NCI-H345 treated with DMSO at 0.1 percent for 48 hours (cell line): Measurements from ENCODE around the gene PARD3.
A peak's percentile ranks its signal among the peaks of the same experiment; 100 is the strongest.

ENCODE experiments used
- DNase-seq: peaks from one replicate; lab custom pipeline; 2025; ENCODE audit not compliant: unreplicated experiment; lab: John Stamatoyannopoulos, UW

The PARD3 gene

GRCh38 chr10:34237898-34238455 is 577.1 kb downstream of the PARD3 start:
- DNase-seq = no peak

DNA sequence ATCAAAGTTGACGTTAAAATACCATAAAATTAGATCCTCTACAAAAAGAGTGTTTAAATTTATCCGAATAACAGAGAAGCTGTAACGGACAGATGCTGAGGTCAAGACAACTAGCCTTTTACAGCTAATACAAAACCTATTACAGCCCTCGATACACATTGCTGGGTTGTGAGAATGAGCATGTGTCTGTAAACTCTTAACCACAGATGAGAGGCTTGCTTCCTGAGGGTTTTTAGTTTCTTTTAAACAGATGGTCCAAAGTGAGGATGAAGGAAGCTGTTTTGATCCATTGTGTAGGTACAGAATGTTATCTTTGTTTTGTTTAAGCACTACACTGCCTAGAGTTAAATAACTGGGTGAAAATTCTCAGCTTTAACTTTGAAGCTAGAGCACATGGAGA is 578.2 kb downstream of the PARD3 start:
- no peak for DNase-seq

DNA sequence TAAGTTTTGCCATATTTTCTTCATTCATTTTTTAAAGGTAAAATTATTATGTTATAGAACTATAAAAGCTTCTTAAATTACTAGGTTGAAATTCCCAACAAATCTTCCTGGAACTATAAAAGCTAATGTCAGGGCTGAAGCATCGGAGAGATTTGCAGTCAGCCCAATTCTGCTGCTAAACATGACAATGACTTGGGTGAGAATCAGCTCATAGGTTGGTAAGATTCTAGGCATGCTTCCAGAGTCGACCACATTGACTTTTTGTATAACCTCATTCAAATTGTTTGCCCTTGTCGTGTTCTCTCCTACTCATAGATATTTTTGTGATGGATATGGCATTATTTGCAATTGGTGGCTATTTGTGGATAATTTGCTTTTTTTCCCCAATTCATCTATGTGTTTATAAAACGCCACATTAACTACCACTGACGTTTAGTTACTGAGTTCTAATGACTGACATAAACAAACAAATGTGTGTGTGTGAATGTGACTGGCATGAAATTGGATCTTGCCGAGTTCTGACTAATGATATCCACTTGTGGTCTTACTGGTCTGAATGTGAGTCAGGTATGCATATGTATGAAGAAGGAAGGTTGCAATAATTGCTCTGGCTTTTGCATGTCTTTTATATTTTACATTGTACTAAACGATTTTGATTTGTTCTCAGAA is 579.8 kb downstream of the PARD3 start:
- no peak for DNase-seq

- DNase-seq = no peak
Measured at GRCh38 chr10:34232481-34232880, 582.6 kb downstream of the PARD3 start.

GRCh38 chr10:34231441-34232180 is 583.5 kb downstream of the PARD3 start:
- DNase-seq = no peak

DNA sequence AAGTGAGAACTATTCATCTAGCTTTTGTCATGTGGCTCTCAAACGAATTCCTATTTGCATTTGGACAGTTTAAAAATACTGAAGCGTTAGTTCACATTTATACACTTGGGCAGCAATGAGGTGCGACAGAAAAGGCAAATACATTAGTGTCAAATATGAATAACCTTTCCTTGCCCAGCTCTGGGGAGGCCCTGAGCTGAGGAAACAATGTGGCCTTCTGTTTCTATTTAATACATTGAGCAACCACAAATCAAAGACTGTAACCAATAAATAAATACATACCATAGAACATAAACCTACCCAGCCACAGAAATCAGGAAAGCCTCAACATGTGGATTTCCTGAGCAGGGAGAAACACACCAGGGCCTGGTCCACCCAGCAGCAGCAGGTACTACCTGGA is 585.2 kb downstream of the PARD3 start:
- DNase-seq = no peak

- DNase-seq = no peak
Measured at GRCh38 chr10:34228066-34228465, 587.0 kb downstream of the PARD3 start.

GRCh38 chr10:34224639-34225038 is 590.5 kb downstream of the PARD3 start:
- no peak for DNase-seq

- no peak for DNase-seq
Measured at GRCh38 chr10:34223658-34224057, 591.4 kb downstream of the PARD3 start.

- DNase-seq = no peak
Measured at GRCh38 chr10:34222359-34222758, 592.7 kb downstream of the PARD3 start.

GRCh38 chr10:34219753-34220548 is 595.1 kb downstream of the PARD3 start:
- DNase-seq = no peak

DNA sequence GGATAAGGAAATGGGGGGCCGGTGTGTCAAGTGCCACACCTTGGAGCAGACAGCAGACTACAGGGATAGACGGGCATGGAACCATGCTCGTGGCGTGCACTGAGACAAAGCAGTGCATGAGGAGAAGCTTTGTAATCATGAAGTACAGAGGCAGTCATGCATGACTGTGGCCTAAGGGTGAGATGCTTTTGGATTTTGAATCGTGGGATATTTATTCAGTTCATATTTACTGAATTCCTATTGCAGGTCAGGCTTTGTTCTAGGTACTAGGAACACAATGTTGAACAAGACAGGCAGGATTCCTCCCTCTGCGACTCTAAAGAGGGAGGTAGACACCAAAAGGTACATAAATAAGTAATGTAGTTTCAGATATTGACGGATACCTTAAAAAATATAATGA is 597.6 kb downstream of the PARD3 start:
- peak; percentile 73 for DNase-seq

GRCh38 chr10:34216348-34216945 is 598.6 kb downstream of the PARD3 start:
- DNase-seq = no peak

DNA sequence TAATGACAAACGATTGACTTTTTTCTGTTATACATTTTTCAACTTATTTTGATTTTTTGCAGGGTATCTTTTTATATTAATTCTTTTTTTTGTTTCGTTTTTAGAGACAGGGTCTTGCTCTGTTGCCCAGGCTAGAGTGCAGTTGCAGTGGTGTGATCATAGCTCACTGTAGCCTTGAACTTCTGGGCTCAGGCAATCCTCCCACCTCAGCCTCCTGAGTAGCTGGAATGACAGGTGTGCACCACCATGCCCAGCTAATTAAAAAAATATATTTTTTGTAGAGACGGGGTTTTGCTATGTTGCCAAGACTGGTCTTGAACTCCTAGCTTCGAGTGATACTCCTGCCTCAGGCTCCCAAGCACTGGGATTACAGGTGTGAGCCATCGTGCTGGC is 601.3 kb downstream of the PARD3 start:
- no peak for DNase-seq

DNA sequence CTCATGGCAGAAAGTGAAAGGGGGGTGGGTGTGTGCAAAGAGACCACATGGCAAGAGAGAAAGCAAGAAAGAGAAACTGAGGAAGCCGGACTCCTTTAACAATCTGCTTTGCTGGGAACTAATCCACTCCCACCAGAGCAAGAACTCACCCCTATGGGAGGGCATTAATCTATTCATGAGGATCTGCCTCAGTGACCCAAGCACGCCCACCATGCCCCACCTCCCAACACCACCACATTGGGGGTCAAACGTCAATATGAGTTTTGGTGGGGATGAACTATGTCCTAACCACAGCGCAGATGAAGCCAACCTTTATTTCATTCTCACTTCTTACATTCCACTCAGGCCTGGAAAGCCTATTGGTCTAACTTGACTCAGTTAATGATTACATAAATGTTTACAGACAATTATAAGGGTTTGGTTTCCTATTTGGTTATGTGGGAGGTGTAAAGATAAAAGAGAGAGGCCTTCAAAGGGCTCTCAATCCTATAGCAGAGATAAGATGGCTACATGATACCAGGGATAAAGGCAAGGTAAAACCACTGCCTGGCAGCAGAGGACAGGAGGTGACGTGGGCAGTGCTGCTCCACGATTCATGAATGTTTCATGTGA is 601.8 kb downstream of the PARD3 start:
- DNase-seq = no peak

DNA sequence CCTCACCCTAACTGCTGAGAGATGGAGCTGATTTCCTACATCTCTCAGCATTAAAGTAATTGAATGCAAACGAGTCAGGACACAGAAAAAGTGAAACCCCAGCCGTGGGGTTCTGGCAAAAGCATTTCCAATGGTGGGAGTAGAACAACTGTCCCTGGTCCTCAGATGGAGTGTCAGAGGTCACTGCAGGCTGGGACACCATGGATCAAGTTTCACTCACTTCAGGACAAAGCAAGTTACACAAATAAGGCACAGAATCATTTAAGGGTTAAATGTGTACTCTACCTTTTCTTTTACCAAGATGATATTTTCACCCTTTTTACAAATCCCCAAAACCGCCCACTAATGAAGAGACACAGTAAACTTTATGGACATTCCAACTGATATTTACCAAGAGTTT is 607.8 kb downstream of the PARD3 start:
- DNase-seq = no peak

- DNase-seq = no peak
Measured at GRCh38 chr10:34206935-34207268, 608.2 kb downstream of the PARD3 start.

DNA sequence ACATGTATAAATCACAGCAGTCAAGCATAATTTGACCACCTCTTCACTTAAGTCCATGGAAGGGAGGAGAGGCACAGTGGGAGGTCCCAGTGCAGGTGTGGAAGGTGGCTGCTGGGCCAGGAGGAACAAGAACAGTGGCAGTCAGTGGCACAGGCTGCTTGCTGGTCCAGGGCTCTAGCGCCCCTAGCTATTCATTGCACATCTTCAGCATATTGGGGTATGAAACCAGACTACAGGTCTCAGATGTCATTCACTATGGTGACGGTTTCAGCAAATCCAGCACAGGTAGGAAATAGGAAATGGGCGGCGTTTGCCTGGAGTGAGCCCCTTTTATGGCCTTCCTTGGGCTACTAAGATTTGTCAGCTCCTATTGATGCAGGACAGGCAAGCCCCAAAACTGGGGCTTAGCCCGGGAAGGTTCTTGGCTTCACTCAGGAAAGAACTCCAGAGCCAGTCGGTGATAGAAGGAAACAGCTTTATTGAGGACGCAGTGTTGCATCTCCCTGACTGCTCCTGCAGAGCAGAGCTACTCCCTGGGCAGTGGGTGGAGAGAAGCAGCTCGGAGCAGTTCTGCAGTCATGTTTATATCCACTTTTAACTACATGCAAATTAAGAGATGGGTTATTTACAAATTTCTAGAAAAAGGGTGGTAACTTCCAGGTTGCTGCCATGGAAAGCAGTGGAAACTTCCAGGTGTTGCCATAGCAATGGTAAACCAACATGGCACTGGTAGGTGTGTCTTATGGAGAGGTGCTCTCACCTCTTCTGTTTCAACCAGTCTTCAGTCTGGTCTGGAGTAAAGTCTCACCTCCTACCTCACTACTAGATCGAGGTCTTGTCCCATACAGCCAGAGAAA is 608.8 kb downstream of the PARD3 start:
- DNase-seq = no peak

- DNase-seq = no peak
Measured at GRCh38 chr10:34205452-34205851, 609.6 kb downstream of the PARD3 start.
